Activated naive CD4-positive, alpha-beta T cell treated with Interleukin-2 at 50 U/mL for 16 hours (primary cell): ENCODE measurements around the gene DYRK3.

Experiments used
- DNase-seq: peaks from one replicate; pipeline ENCODE4 v3.0.0-alpha.2; 2020

Gene DYRK3

GRCh38 chr1:206684478-206685333 lies 49.4 kb downstream of the DYRK3 start, which contains the start of gene MAPKAPK2:
TSS of gene MAPKAPK2 (plus strand) at chr1:206684905. CDS start at chr1:206685230, 325 bp downstream.
- DNase-seq = peak; percentile 74

GRCh38 chr1:206685334-206685768 lies 50.0 kb downstream of the DYRK3 start:
- DNase-seq = peak; percentile 56

- peak; percentile 52 for DNase-seq
These were observed 50.6 kb downstream of the DYRK3 start for GRCh38 chr1:206685769-206686477.

- DNase-seq = no peak
These were observed 51.3 kb downstream of the DYRK3 start for GRCh38 chr1:206686478-206687249.

DNA sequence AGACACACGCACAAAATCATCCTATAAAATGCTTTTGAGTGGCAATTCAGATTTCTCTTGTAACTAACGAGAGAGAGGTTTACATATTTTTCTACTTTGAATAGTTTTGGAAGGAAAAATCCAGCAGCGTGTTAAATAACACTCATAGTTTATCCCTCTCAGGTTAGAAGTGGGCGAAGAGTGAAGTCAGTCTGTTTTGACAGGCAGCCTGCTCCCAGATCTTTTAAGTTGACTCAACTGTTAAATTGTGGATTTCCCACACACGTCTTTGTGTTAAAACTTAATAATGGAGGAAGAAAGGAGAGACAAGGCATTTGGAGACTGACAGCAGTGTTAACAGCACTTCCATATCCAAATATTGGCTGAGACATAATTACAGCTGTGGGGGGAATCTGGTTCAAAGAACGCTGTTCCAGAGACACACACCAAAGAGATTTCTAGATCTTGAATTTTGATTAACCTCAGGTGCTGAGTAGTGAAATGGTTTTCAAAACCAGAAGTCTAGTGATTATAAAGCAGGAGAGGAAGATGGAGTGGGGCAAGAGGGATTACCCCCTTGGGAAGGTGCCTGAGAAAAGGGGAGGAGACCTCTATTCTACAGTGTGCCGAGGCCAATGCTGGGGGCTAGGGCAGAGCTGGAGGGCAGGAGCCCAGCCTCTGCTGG lies 52.0 kb downstream of the DYRK3 start:
- no peak for DNase-seq

GRCh38 chr1:206687915-206688442 lies 52.6 kb downstream of the DYRK3 start:
- no peak for DNase-seq

DNA sequence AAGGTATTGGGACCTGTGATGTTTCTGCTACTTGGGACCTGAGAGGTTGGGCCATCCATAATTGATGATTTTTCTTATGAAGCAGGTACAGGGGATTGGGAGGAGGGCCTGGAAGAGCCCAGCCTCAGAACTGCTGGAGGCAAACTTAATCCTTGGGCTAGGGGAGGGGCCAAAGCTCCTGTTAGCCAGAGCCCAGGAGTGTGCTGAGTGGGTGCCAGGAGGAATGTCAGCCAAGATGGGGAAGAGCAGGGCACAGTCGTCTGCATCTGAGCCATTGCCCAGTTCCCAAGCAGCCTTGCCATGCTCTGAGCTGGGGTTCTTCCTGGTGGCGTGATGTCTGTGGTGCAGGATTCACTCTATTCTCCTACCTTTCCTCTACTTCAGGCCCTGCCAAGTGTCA lies 55.2 kb downstream of the DYRK3 start:
- DNase-seq = no peak

DNA sequence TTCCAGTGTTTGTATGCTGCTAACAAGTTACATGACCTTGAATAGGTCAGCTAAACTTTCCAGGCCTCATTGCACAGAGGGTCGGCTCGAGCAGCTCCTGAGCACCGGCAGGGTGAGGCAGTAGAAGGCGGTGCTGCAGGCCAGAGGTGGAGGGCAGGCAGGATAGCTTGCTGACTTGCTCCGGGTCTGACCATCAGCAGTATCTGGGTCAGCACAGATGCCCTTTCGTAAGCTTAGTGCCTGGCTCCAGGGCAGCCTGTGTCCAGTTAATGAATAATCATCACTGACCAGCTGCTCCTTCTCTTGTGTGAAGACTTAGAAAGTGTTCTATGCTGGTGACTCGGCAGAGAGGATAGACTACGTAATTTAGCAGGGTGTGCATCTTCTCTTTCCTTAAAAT lies 56.3 kb downstream of the DYRK3 start:
- DNase-seq = no peak

DNA sequence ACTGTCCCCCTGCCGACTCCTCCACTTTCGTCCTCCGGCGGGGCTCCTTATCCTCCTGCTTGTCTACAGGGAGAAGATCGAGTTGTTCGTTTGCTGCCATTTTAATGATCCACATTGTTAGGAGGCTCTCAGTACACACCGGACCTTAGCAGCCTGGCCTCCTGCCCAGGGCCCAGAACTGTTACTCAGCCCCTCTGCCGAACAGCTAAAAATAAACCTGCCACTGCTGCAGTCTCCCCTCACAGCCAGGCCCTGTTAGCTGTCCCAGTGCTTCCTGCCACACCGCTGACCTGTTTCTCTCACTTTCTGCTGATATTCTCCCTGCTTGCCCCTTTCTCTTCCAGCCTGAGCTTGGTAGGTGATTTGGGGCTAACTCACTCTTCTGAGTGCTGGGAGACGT lies 57.7 kb downstream of the DYRK3 start:
- no peak for DNase-seq

DNA sequence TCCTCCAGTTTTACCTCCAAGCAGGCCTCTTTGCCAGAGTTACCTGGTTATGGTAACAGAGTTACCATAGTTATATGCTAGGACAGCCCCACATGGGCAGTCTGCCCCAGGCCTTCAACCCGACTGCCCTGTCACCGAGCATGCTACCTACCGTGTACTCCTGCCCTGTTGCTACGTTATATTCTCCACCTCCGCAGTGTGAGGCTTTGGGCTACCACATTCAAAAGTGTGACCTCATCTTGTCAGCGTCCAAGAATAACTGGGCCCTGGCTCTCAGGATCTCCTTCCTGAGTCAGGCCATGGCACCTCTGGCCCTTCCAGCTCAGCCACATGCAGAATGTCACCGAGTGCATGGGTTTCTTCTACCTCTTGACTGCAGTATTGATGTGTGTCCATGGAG lies 58.3 kb downstream of the DYRK3 start:
- DNase-seq = no peak

GRCh38 chr1:206694171-206695124 lies 59.1 kb downstream of the DYRK3 start:
- DNase-seq = no peak

DNA sequence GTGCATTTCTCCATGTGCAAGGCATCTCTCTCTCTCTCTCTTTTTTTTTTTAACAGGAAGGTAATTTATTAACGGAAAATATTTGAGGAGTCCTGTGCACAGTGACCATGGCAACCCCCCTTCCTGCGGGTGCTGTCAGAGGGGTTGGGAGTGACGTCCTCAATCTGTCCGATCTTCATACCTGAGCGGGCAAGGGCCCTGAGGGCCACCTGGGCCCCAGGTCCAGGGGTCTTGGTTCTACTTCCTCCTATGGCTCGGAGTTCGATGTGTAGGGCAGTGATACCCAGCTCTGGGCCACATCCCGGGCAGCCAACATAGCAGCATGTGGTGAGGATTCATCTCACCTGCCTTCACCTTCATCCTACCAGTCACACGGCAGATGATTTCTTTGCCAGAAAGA lies 60.4 kb downstream of the DYRK3 start:
- no peak for DNase-seq

GRCh38 chr1:206696812-206697585 lies 61.7 kb downstream of the DYRK3 start:
- no peak for DNase-seq

- DNase-seq = no peak
These were observed 62.7 kb downstream of the DYRK3 start for GRCh38 chr1:206698011-206698410.
